ENCODE results near the gene GSDMA.
A peak's percentile ranks its signal among the peaks of the same experiment; 100 is the strongest.
"Not testable (repeated sequence)": the region's sequence is repeated elsewhere in the genome, so short reads cannot be mapped to it uniquely, and the experiment has no call there.

Gene GSDMA

DNA sequence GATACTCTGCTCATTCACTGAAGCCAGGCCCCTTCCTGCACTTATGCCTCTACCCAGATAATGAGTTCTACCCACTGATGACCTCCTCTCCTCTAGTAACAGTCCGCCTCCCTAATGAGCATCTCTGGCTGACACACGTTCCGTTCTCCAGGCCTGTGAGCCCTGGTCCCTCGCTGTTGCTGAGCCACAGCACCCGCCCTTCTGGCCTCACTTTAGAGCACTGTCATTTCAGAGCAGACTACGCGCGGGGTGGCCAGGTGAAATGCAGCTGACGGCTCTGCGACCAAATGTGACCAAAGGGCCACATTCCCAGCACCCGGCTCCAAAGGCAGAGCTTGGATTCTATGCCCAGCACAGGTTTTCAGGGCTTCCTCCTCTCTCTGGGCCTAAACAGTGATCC lies 31.6 kb downstream of the GSDMA start:
- no peak for DNase-seq

DNA sequence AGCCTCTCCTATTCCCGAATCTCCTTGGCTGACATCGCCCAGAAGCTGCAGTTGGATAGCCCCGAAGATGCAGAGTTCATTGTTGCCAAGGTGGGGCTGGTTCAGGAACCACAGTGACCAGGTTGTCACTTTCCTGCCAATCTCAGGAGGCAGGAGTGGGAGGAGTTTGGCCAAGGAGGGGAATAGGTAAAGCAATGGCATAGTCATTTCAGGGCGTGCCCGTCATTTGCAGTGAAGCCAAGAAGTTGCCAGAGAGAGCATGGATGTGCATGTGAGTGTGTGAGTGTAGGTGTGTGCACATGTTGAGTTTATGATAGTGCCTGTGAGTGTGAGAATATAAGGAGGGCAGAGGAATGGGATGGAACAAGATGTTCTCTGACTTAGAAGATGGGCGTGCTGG lies 32.6 kb downstream of the GSDMA start:
- DNase-seq: no peak

DNA sequence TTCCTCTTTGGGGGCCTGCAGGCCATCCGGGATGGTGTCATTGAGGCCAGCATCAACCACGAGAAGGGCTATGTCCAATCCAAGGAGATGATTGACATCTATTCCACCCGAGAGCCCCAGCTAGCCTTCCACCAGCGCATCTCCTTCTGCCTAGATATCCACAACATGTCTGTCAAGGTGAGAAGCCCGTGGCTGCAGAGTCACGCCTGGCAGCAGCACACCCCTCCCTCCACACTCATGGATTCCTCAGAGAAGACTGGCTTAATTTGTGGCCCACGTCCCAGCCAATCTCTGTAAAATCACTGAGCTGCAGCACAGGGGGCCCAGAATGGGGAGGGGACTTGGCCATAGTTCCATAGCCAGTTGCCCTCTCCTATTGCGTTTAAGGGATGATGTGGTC lies 33.4 kb downstream of the GSDMA start:
- DNase-seq: no peak

DNA sequence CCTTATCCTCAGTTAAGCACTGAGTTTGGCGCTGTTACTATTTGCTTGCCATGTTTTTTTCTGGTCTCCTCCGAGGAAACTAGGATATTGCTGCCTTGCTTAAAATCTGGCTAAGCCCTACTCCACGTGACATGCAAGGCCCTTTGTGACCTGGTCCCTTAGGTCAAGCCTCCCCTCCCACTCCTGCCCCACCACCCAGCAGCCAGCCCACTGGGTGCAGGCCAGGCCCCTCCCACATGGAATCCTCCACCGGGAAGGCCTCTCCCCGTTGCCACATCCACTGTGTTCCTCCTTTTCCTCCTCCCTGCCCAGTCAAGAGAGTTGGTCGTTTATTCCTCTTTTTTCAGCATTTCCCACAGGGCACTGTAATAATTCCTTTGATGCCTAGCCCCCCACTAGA lies 34.0 kb downstream of the GSDMA start:
- no peak for DNase-seq

DNA sequence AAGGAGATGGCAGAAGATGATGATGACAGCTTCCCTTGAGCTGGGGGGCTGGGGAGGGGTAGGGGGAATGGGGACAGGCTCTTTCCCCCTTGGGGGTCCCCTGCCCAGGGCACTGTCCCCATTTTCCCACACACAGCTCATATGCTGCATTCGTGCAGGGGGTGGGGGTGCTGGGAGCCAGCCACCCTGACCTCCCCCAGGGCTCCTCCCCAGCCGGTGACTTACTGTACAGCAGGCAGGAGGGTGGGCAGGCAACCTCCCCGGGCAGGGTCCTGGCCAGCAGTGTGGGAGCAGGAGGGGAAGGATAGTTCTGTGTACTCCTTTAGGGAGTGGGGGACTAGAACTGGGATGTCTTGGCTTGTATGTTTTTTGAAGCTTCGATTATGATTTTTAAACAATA lies 34.7 kb downstream of the GSDMA start:
- no peak for DNase-seq

DNA sequence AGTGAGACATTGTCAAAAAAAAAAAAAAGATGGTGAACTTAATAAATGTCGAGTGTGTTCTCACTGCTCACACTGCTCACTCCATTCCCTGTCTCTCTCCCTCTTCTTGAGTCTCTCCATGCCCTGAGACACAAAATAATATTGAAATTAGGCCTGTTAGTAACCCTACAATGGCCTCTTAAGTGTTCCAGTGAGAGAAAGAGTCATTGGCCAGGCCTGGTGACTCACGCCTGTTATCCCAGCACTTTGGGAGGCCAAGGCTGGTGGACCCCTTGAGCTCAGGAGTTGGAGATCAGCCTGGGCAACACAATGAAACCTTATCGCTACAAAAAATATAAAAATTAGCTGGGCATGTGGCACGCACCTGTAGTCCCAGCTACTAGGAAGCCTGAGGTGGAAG lies 36.3 kb downstream of the GSDMA start:
- DNase-seq: no peak

DNA sequence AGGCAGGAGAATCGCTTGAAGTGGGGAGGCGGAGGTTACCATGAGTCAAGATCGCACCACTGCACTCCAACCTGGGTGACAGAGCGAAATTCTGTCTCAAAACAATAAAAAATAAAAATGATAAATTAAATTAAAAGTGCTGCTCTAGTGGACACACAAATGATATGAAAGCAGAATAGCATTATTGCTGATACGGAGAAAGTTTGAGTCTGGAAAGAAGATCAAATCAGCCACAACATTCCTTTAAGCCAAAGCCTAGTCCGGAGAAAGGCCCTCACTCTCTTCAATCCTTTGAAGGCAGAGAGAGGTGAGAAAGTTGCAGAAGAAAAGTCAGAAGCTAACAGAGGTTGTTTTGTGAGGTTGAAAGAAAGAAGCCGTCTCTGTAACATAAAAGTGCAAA lies 37.4 kb downstream of the GSDMA start:
- DNase-seq: no peak

DNA sequence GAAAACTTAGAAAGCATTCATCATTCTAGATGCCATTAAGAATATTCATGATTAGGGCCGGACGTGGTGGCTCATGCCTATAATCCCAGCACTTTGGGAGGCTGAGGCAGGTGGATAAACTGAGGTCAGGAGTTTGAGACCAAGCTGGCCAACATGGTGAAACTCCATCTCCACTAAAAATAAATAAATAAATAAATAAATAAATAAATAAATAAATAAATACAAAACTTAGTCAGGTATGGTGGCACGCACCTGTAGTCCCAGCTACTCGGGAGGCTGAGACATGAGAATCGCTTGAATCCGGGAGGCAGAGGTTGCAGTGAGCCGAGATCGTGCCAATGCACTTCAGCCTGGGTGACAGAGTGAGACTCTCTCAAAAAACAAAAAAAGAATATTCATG lies 38.5 kb downstream of the GSDMA start:
- not testable (repeated sequence) for DNase-seq

DNA sequence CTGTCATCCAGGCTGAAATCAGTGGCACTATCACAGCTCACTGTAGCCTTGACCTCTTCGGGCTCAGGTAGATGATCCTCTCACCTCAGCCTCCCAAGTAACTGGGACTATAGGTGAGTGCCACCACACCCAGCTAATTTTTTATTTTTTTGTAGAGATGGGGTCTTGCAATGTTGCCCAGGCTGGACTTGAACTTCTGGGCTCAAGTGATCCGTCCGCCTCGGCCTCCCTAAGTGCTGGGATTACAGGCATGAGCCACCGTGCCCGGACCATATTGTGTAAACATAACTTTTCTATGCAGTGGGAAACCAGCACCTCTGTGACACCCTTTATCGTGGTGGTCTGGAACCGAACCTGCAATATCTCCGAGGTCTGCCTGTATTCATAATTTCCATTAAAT lies 41.3 kb downstream of the GSDMA start:
- DNase-seq: no peak

DNA sequence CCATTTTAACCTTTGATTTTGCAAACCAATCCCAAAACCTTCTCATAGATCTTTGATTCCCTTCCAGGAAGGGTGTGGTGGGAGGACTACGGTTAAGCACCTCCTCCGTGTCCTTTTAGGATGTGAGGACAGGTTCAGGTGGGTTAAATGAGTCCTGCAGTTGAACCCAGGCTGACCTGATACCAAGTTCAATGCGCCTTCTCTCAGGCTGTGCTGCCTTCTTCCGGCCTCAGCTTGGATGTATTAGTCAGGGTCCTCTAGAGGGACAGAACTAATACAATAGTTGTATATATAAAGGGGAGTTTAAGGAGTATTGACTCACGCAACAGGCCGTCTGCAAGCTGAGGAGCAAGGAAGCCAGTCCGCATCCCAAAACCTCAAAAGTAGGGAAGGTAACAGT lies 41.9 kb downstream of the GSDMA start:
- DNase-seq: no peak

DNA sequence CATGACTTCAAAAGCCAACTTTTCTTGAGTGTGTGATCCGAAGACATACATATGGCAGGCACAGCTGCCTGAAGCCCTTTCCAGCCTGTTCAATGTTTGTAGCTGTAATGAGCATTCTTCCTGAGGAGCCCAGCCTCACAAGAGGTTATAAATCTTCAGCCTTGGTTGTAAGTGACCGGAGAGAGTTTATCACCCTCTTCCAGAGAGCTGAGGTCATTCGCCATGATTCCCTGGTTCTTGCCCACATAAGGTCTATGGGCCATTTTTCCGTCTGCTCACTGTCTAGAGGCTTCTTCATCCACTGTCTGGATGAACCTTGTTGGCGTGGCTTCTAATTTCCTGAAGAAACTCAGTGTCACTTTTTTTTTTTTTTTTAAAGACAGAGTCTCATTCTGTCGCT lies 42.7 kb downstream of the GSDMA start:
- DNase-seq: no peak

DNA sequence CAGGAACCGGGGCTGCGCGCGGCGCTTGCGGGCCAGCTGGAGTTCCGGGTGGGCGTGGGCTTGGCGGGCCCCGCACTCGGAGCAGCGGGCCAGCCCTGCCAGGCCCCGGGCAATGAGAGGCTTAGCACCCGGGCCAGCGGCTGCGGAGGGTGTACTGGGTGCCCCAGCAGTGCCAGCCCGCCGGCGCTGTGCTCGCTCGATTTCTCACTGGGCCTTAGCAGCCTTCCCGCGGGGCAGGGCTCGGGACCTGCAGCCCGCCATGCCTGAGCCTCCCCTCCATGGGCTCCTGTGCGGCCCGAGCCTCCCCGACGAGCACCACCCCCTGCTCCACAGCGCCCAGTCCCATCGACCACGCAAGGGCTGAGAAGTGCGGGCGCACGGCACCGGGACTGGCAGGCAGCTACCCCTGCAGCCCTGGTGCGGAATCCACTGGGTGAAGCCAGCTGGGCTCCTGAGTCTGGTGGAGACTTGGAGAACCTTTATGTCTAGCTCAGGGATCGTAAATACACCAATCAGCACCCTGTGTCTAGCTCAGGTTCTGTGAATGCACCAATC lies 48.2 kb downstream of the GSDMA start:
- DNase-seq: not testable (repeated sequence)

DNA sequence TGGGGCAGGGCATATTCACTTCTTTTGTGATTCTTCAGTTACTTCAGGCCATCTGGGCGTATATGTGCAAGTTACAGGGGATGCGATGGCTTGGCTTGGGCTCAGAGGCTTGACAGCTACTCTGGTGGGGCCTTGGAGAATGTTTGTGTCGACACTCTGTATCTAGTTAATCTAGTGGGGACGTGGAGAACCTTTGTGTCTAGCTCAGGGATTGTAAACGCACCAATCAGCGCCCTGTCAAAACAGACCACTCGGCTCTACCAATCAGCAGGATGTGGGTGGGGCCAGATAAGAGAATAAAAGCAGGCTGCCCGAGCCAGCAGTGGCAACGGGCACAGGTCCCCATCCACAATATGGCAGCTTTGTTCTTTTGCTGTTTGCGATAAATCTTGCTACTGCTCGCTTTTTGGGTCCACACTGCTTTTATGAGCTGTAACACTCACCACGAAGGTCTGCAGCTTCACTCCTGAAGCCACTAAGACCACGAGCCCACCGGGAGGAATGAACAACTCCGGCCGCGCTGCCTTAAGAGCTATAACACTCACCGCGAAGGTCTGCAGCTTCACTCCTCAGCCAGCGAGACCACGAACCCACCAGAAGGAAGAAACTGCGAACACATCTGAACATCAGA lies 49.3 kb downstream of the GSDMA start:
- not testable (repeated sequence) for DNase-seq

DNA sequence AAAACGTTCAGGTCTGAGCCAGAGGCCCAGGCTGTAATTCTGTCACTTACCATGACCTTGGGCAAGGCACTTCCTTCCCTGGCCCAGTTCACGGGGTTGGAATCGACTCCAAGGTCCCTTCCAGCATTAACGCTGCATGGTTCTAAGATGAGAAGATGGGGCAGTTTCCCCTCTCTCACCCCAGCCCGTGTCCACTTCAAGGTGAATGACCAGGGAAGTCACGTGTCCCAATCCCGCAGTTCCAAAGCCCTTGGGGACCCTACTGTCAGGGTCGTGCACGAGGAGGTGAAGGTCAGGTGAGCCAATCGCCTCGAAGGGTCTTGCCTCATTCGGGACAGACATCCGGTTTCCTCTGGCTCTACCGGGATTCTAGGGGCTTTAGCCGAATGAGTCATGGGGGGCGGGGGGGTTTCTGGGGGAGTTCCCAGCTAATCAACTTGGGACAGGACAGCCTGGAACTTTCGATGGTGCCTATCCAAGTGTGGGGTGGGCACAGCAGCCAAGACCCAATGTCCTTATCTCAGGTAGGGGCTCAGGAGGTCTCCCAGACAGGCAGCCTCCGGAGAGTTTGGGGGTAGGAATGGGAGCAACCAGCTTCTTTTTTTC lies 51.7 kb downstream of the GSDMA start:
- DNase-seq: no peak

DNA sequence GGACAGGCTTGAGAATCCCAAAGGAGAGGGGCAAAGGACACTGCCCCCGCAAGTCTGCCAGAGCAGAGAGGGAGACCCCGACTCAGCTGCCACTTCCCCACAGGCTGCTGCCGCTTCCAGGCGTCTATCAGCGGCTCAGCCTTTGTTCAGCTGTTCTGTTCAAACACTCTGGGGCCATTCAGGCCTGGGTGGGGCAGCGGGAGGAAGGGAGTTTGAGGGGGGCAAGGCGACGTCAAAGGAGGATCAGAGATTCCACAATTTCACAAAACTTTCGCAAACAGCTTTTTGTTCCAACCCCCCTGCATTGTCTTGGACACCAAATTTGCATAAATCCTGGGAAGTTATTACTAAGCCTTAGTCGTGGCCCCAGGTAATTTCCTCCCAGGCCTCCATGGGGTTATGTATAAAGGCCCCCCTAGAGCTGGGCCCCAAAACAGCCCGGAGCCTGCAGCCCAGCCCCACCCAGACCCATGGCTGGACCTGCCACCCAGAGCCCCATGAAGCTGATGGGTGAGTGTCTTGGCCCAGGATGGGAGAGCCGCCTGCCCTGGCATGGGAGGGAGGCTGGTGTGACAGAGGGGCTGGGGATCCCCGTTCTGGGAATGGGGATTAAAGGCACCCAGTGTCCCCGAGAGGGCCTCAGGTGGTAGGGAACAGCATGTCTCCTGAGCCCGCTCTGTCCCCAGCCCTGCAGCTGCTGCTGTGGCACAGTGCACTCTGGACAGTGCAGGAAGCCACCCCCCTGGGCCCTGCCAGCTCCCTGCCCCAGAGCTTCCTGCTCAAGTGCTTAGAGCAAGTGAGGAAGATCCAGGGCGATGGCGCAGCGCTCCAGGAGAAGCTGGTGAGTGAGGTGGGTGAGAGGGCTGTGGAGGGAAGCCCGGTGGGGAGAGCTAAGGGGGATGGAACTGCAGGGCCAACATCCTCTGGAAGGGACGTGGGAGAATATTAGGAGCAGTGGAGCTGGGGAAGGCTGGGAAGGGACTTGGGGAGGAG lies 52.5 kb downstream of the GSDMA start, which contains the start of gene CSF3:
CSF3 (plus strand) TSS at position 436 of the 993 bp plus-strand sequence; CDS start at position 471, 35 bp downstream.
- no peak for DNase-seq

DNA sequence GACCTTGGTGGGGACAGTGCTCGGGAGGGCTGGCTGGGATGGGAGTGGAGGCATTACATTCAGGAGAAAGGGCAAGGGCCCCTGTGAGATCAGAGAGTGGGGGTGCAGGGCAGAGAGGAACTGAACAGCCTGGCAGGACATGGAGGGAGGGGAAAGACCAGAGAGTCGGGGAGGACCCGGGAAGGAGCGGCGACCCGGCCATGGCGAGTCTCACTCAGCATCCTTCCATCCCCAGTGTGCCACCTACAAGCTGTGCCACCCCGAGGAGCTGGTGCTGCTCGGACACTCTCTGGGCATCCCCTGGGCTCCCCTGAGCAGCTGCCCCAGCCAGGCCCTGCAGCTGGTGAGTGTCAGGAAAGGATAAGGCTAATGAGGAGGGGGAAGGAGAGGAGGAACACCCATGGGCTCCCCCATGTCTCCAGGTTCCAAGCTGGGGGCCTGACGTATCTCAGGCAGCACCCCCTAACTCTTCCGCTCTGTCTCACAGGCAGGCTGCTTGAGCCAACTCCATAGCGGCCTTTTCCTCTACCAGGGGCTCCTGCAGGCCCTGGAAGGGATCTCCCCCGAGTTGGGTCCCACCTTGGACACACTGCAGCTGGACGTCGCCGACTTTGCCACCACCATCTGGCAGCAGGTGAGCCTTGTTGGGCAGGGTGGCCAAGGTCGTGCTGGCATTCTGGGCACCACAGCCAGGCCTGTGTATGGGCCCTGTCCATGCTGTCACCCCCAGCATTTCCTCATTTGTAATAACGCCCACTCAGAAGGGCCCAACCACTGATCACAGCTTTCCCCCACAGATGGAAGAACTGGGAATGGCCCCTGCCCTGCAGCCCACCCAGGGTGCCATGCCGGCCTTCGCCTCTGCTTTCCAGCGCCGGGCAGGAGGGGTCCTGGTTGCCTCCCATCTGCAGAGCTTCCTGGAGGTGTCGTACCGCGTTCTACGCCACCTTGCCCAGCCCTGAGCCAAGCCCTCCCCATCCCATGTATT lies 53.5 kb downstream of the GSDMA start:
- DNase-seq: no peak

DNA sequence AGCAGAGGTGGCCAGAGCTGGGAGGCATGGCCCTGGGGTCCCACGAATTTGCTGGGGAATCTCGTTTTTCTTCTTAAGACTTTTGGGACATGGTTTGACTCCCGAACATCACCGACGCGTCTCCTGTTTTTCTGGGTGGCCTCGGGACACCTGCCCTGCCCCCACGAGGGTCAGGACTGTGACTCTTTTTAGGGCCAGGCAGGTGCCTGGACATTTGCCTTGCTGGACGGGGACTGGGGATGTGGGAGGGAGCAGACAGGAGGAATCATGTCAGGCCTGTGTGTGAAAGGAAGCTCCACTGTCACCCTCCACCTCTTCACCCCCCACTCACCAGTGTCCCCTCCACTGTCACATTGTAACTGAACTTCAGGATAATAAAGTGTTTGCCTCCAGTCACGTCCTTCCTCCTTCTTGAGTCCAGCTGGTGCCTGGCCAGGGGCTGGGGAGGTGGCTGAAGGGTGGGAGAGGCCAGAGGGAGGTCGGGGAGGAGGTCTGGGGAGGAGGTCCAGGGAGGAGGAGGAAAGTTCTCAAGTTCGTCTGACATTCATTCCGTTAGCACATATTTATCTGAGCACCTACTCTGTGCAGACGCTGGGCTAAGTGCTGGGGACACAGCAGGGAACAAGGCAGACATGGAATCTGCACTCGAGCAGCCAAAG lies 54.7 kb downstream of the GSDMA start:
- no peak for DNase-seq

DNA sequence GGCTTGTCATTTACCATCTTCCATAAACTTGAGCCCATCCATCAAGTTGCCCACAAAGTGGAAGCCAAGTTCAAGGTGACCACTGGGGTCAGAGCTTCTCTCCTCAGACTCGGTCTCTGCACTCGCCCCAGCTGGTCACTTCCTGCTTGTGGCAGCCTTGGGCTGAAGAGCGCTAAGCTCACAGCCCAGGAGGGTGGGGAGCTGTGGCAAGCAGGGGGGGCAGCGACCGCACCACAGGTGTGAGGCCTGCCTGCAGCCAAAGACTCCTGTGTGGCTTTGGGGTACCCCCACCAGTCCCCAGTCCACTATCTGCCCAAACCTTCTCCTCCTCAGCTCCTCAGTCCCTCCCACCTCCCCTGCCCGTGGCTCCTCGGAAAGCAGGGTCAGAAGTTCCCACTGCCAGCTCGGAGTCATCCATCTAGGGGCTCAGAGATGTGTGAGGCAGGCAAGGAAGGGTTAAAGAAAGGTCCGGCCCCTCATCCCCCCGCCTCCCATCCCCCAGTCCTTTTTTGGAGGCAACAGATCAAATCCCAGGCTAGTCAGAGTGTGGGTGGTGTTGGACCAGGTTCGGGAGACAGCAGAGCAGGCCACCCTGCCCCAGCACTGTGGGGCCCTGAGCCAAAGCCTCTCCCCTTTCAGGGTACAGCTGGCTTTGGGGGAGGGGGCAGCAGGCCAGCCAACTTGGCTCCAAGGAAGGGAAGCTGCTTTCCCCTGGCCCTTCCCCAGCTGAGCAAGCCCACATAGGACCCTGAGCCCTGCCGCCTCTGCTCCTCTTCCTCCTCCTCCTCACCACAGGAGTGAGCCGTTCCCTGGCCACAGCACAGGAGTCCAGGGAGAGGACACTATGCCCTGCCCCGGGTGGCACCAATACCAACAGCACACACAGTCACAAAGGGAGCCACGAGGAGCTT lies 55.7 kb downstream of the GSDMA start:
- peak in 2 of 58 donors; percentile 20 to 27 for DNase-seq
